Left renal pelvis (tissue), 4 donors: ENCODE results near the gene GPR153. TPM values are rescaled to one million over a fixed set of nuclear protein-coding genes. Genes with fewer than 3 reads are reported as not detected.

Source experiments
- DNase-seq, 4 donors: peaks; one replicate each; pipeline ENCODE4 v3.0.0-alpha.2; 2013; ENCODE audit warnings: low read depth in 4 of 4, low spot score in 3 of 4
- polyA plus RNA-seq, 4 donors: library from polyadenylated mRNA; unstranded; fragments of 120-200 nt; gene quantifications; one replicate each; pipeline ENCODE4 v1.2.1, GENCODE V29; 2013; ENCODE audit not compliant: insufficient read length in 4 of 4

The GPR153 gene
- polyA plus RNA-seq, 4 donors = 6.3 to 7.9 (median 7.5) TPM

GRCh38 chr1:6207921-6208320, 53.0 kb downstream of the GPR153 start:
- DNase-seq = no peak

- DNase-seq = no peak
Measured at GRCh38 chr1:6207075-6207885, 53.6 kb downstream of the GPR153 start.

GRCh38 chr1:6206520-6206855, 54.4 kb downstream of the GPR153 start:
- DNase-seq = no peak

GRCh38 chr1:6205849-6206519, 54.9 kb downstream of the GPR153 start, which contains the start of gene RNF207:
TSS of gene RNF207 (plus strand) at chr1:6206119. CDS start at chr1:6206536, 417 bp downstream.
- peak in 1 of 4 donors; percentile 59 for DNase-seq

GRCh38 chr1:6202256-6202655, 58.6 kb downstream of the GPR153 start:
- no peak for DNase-seq

GRCh38 chr1:6200188-6200809, 60.6 kb downstream of the GPR153 start:
- DNase-seq = no peak

- peak; percentile 96 to 99 (median 98) for DNase-seq
Measured at GRCh38 chr1:6199298-6200187, 61.4 kb downstream of the GPR153 start, which contains the start of gene RPL22. TSS of gene RPL22 (minus strand) at chr1:6199595. CDS start at chr1:6199573, 22 bp downstream.

GRCh38 chr1:6198646-6199297, 62.1 kb downstream of the GPR153 start:
- DNase-seq = no peak

- no peak for DNase-seq
Measured at GRCh38 chr1:6197746-6198427, 63.0 kb downstream of the GPR153 start.

Other genes starting within 250 kb of the GPR153 start
- 1 to 10 TPM; 4.5 to 6.4 (median 5.1) TPM for gene KCNAB2, start 215.2 kb downstream of the GPR153 start, polyA plus RNA-seq
- gene CHD5, start 80.8 kb downstream of the GPR153 start, polyA plus RNA-seq = under 1 TPM; 0.14 to 0.63 (median 0.36) TPM
- 100 to 1,000 TPM; 523 to 790 (median 627) TPM for gene RPL22, start 61.5 kb downstream of the GPR153 start, polyA plus RNA-seq
- 10 to 100 TPM; 15.7 to 72.0 (median 38.7) TPM for gene RNF207, start 55.0 kb downstream of the GPR153 start, polyA plus RNA-seq
- 10 to 100 TPM; 60.7 to 75.1 (median 63.1) TPM for gene ICMT, start 25.1 kb downstream of the GPR153 start, polyA plus RNA-seq
- gene HES3, start 16.9 kb downstream of the GPR153 start, polyA plus RNA-seq = not detected
- gene ACOT7, start 132.7 kb upstream of the GPR153 start, polyA plus RNA-seq = 10 to 100 TPM; 18.2 to 34.2 (median 27.5) TPM
- under 1 TPM; 0.08 to 0.69 (median 0.34) TPM for gene HES2, start 158.8 kb upstream of the GPR153 start, polyA plus RNA-seq
- 10 to 100 TPM in 3 of 4 donors, 1 to 10 TPM in 1; 7.6 to 23.5 (median 11.8) TPM for gene ESPN, start 163.7 kb upstream of the GPR153 start, polyA plus RNA-seq
- 10 to 100 TPM in 3 of 4 donors, 1 to 10 TPM in 1; 8.8 to 27.7 (median 12.4) TPM for gene TNFRSF25, start 205.1 kb upstream of the GPR153 start, polyA plus RNA-seq
- 10 to 100 TPM; 10.9 to 23.5 (median 14.0) TPM for gene PLEKHG5, start 230.6 kb upstream of the GPR153 start, polyA plus RNA-seq